ENCODE measurements around the gene NR3C1.

The NR3C1 gene

DNA sequence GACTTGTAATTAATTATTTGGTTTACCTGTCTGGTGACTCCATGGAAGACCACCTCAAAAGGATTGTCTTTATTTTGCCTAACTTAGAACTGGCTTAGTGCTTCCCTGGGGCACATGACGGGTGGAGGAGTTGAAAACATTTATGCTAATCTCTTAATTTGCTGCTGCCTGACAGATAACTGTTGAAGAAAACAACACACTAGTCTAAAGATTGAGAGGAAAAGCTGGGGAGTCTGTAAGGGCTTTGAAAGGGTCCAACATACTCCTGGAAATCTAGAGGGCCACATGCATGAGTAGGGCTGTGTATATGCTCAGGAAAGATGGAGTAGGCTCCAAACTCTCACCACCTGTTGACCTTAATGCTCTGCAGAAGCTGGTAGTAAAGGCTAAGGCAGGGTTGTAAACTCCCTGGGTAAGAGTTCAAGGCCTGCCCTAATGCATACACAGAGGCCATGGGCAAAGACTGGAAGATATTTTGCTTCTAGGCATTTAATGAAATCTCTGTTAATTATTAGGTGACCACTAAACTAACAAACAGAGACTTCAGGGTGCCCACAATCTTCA lies 40.7 kb downstream of the NR3C1 start:
- no peak for DNase-seq (ENCODE audit: low read depth, low spot score)

DNA sequence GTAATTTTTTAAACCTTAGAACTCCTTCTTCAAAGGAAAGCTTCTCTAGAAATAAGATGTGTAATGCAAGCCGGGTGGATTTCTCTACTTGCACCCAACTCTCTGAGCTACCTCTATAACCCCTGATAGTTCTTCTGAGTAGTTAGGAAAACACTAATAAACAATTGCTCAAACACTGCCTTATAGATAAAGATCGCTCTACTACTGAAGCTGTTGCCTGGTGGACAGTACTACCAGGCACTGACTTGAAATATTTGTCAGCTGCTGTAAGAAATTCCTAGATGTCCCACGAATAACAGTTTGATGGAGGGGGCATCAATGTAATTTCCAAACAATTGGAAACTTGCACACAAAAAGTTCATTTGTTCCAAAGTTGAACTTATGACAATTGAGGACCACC lies 42.0 kb downstream of the NR3C1 start:
- no peak for DNase-seq (ENCODE audit: low read depth, low spot score)

DNA sequence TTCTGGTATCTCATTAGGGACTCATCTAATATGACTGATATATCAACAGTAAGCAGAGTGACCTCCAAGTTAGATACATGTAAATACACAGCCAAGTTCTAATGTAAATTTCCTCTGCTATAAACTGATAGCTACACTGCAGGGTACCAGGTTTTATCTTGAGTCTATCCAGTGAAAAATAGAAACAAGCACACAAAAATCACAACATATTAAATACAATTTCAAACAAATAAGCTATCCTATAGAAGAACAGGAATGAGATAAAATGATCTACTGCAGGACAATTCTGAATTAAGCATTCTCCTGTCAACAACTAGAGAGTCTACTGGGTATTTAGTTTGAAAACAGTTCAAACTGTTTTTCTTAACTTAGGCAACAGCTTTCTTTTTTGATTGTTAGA lies 42.7 kb downstream of the NR3C1 start:
- no peak for DNase-seq (ENCODE audit: low read depth, low spot score)

DNA sequence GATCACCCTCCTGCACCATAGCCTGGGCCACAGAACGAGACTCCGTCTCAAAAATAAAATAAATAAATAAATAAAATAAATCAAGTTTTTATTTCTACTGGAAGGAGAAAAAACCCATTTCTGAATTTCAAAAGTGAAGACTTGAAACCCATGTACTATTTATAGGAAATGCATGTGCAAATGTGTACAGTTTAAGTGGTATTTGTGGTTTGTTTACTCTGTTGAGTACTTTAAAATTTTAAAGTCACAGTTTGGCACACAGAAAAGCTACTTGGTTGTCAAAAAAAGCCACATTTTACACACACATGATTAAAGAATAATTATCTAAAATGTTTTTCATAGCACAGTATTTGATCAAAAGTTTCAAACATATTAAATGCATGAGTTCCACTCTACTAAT lies 43.6 kb downstream of the NR3C1 start:
- no peak for DNase-seq (ENCODE audit: low read depth, low spot score)

DNA sequence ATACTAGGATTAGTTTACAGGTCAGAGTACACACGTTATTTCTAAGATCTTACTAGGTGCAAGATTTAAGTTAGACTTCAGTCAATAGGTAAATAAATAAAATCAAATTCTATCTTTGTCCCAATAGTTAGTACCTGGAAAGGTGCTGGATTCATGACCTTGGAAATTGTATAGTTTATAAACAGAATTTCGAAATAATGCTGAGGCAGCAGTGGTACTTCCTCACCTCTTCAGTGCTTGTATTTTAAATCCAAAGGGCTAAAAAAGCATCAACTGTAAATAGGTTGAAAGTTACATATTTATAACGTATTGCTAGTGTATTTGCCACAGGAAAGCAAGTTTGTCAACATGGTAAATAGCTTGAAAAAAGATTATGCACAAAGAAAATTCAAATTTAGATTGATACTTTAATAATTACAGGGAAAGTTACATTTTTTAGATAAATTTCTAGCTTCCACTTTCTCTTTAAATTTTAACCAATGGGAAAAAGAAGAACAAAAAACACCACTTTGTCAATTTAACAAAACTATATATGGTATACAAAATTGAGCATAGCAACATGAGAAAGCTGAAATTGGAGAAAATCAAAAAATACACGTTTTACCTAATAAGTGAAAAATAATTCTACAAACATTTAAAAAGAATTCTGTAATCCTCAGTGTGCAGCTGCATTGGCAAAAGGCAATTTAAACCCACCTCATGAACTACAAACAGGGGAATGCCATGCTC lies 46.5 kb downstream of the NR3C1 start:
- no peak for DNase-seq (ENCODE audit: low read depth, low spot score)

DNA sequence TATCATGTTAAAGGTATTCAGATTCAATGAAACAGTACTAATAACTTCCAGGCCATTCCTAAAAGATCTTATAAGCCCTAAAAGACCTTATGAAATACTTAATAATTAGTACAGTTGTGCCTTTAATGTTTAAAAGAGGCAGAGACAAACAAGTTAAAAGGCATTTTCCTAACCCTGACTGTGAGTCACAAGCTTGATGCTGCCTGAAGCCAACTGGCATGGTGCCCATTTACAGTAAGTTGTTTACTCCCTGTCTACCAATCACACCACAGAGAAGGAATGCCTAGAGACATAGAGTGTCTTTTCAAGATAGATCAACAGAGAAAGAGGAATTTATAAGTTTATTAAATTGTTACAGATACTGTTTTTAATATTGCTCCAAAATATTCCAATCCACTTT lies 47.8 kb downstream of the NR3C1 start:
- no peak for DNase-seq (ENCODE audit: low read depth, low spot score)

DNA sequence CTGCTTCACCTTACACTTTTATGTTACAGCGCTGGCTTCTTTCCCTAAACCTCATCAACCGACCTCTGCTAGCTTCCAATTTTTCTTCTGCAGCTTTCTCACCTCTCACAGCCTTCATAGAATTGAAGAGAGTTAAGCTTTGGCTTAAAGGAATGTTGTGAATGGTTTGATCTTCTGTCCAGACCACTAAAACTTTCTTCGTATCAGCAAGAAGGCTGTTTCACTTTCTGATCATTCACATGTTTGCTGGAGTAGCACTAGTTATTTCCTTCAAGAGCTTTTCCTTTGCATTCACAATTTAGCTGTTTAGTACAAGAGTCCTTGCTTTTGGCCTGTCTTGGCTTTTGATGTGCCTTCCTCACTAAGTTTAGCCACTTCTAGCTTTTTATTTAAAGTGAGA lies 49.5 kb downstream of the NR3C1 start:
- no peak for DNase-seq (ENCODE audit: low read depth, low spot score)

DNA sequence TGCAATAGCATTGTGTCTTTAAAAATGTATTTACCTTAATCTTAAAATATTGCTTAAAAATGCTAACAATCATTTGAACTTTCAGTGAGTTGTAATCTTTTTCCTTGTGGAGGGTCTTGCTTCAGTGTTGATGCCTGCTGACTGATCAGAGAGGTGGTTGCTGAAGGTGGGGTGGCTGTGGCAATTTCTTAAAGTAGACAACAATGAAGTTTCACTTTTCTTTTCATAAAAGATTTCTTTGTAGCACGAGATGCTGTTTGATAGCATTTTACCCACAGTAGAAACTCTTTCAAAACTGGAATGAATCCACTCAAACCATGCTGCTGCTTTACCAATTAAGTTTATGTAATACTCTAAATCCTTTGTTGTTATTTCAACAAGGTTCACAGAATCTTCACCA lies 50.8 kb downstream of the NR3C1 start:
- no peak for DNase-seq (ENCODE audit: low read depth, low spot score)

DNA sequence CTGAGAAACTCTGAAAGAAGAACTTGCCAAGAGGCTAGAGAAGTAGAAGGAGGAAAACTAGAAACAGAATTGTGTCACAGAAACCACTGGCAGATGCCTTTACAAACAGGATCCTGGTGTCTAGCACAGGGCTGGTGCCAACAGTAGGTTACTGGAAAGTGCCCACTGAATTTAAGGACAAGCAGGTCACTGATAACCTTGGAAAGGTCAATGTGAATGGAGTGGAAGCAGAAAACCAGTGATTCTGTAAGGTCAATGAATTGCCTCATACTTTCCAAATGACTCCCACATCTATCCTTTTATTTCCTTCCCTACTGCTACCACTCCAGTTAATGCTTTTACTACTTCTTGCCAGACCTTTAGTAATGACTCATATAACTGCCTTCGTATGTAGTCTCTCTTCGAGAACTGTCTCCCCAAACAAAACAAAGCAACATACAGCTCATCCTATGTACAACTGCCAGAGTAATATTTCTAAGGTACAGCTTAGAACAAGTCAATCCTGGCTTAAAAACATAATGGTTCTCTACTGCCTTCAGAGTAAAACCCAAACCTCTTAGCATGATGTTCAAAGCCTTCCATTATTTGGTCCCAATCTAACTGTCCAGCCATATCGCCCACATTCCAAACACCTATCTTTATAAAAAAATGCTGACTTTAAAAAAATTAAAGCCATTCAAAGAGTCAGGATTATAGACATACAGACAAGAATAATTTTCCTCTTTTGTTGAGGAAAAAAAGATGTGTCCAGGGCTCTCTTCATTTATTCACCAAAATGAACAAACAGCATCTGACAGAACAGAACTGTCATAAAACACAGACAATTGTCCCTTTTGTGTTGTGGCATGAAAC lies 52.5 kb downstream of the NR3C1 start:
- DNase-seq (ENCODE audit: low read depth, low spot score), result no peak

DNA sequence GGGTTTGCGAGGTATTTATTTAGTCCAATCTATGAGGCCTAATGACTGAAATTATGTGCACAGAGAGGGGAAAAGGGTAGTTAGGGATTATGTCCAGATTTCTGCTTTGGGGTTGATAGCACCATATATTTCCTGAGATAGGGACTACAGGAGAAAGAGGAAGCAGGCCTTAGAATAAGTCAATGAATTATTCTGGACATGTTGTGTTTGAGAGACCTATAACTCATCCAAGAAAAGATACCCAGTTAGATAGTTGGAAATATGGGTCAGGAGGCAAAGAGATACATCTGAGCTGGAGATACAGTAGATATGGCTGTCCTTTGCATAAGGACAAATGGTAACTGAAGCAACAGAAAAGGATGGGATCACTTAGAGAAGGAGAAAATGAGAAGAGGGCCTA lies 53.1 kb downstream of the NR3C1 start:
- no peak for DNase-seq (ENCODE audit: low read depth, low spot score)

DNA sequence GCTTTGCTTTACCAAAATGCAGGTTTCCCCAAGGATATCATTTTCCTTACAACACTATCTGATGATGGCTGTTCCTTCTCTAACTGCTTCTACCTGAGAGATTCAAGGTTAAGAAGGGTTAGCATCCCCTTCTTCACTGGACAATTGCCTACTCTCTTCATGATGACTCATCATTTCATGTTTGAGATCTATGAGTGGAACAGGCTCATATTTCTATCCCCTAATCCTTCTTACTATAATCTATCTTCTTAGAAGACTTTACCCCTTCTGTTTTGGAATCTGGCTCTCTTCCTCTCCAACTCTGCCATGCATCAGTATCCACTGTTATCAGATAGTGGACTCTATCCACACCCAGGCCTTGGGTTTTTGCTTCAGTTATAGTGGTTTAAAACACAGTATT lies 54.3 kb downstream of the NR3C1 start:
- no peak for DNase-seq (ENCODE audit: low read depth, low spot score)

DNA sequence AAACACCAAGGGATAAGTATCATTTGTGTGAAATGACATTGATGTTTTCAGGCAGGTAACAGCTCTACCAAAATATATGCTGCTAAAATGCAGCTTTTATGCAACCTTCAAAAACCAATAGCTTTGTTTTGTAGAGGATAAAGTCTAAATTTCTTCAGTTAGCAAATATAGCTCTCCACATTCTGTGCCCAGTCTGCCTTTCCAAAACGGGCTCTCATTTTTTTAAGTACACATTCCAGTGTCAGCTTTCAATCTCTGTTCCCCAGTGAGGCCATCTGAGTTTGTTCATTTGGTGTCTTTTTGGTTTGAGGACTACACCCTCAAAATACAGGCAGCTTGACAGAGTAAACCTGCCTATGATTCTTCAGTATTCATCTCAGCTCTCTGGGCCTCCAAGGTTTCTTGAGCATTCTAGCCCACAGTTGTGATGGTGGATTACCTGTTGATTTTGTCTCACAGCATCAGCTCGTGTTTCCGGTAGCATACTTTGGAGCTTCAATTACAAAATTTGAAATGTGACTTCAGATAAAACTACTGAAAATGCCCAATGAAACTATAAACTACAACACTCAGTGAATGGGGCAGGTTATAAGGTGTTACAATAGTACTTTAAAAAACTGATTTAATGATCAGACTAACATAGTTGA lies 55.7 kb downstream of the NR3C1 start:
- DNase-seq (ENCODE audit: low read depth, low spot score), result no peak

DNA sequence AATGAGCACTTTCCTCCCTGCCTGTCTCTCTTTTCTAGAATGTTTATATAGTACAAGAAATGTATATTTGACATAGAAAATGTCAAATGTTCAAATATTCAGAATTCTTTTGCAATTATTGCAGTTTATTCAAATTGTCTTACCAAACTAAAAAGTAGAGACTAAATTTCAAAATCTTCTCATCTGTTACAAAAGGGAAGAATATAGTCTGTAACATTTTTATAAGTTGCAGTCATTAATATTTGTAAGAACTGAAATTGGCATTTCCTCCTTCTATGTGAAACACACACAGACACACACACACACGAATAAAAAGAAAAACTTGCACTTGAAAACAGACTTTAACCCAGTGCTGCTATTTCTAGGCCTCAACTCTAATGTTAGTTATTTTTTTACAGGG lies 56.4 kb downstream of the NR3C1 start:
- no peak for DNase-seq (ENCODE audit: low read depth, low spot score)

DNA sequence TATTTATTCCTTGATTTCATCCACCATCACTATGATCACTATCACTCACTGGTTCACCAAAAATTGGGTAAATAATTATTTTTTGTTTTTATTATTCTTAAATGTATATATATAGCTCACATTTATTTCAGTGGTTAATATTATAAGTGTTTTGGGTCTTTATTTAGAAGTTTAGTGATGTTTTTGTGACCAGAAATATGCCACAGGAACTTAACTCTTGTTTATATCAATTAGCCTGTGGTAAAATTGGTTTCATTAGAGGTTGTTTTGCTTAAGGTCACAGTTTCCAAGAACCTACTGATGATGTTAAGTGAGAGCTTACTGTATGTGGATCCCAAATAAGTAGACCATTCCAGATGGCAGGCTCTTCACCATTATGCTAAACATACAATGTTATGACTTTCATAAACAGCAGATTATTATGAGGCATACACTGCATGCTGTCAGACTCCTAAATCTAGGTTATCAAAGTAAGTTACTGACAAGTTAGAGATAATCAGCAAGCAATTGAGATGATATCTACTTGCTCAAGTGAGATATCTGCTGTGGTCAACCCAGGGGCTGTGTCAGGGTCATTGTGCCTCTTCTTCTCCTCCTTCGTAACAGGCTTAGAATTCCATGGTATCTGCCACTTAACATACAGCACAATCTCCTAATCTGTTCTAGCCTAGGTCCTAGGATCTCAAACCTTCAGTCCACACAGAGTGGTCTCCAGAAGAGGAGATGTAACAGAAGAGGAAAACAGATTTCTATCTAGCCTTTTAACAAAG lies 57.6 kb downstream of the NR3C1 start:
- no peak for DNase-seq (ENCODE audit: low read depth, low spot score)

DNA sequence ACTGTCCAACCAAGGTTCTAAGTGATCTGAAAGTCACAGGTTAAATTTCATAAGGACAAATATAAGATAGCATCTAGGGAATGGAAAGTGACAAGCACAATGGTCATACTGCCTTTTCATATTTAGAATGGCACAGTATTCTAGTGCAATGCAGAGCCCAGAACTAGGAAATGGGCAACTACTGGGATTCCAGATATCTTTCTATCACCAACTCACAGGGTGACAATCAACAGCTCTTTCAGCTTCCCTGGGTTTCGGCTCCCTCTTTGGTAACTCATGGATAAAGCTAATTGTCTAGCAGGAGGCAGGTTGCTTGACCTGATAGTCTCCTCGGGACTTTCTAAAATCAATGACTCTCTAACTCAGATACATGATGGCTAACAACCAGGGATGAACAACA lies 60.4 kb downstream of the NR3C1 start:
- no peak for DNase-seq (ENCODE audit: low read depth, low spot score)

DNA sequence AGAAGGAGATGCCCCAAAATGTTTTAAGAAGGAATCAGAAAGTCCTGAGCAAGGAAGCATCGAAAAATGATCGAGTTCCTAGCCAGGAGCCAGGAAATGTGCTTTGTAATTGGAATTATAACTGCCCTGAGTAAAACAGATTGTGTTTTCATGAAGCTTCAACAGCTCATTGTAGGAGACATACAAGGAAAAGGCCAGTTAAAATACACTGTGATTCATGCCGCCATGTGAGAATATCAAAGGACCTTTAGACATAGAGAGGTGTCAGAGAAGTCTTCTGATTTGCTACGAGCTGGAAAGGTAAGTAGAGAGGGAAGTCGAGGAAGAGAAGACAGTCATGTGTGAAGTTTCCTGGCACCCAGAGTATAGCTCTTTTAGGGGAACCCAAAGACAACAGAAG lies 60.9 kb downstream of the NR3C1 start:
- DNase-seq (ENCODE audit: low read depth, low spot score), result no peak

DNA sequence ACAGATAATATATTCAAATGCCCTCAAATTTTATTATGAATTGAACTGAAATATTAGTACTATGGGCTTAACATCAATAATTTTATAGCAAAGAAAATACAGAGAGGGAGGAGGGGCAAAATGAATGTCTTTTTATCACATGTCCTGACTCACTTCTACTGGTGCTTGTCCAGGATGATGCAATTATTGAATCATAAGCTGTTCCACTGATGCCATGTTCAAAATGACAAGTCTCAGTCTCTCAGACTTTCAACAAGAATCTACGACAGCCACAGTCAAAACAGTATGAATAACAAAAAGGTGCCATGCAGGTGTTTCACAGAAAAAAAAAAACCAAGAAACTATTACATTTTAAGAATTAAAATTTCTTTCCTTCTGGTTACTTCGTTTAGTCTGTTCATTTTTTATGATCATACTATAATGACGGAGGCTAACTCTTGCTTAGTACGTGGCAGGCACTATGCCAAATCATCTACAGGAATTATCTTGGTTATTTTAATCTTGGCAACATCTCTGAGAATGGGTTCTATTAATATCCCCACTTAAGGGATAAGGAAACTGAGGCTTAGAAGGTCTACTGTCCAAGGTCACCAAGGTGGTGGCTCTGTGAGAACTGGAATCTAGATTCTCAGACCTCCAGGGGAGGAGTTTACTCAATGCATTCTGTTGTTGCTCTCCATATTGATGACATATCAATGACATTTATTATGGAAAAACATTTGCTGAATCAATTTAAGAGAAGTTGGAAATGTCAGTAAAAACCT lies 61.5 kb downstream of the NR3C1 start:
- no peak for DNase-seq (ENCODE audit: low read depth, low spot score)

DNA sequence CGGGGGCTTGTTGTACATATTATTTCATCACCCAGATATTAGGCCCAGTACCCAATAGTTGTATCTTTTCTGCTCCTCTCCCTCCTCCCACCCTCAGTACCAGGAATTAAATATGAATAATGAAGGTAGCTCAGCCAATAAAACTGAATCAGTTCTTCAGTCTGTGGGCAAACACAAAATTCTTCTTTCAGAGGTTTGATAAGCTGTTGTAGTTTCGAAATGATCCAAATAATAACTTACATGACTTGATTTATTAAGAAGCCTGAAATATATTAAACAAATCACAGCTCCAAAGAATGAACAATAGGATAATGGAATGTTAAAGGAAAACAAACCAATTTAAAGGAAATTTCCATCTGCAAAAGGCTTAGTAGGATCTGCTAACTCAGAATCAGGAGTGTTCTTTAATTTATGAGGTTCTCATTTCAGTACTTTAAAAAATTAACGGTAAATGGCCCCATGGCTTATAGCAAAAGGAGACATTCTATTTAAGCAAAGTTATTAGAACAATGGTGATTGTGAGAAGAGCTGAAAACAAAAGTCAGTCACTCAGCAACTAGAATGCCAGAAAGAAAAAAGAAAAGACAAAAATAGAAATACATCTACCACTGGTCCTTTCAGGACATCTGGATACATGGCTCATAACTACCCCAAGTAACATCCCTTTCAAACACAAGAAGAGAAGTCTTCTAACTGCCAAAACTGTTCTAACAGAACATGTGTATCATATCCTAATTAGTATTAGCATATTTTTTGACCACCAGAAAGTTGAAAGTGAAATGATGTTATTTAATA lies 62.4 kb downstream of the NR3C1 start:
- DNase-seq (ENCODE audit: low read depth, low spot score), result no peak

DNA sequence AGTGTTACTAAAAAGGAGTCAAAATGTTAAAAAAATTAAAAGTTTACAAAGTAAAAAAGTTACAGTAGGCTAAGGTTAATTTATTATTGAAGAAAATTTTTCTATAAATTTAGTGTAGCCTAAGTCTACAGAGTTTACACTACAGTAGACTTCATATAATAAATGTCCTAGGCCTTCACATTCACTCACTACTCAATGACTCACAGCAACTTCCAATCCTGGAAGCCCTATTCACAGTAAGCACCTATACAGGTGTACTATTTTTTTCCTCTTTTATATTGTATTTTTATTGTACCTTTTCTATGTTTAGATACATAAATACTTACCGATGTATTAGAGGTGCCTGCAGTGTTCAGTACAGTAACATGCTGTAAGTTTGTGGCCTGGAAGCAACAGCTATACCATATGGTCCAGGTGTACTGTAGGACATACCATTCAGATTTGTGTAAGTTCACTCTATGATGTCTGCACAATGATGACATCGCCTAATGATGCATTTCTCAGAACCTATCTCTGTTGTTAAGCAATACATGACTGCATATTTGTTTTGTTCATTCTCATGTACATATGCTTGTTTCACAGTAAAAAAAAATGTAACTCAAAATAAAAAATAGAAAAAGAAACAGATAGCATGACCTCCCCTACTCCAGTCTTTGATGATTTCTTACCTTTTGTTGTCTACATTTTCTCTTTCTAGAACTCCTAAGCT lies 64.7 kb downstream of the NR3C1 start:
- no peak for DNase-seq (ENCODE audit: low read depth, low spot score)

All from activated CD4-positive, CD25-positive, alpha-beta regulatory T cell treated with anti-CD3 and anti-CD28 coated beads, Interleukin-2, amount 50 U/mL, for 16 hours (primary cell).